HCT116 (cell line): ENCODE data around the gene PCNX1.

Source experiments
- CEBPB ChIP-seq: IDR thresholded peaks from 2 replicates; pipeline ENCODE4 v1.6.1; 2012; ENCODE audit warnings: low read depth
- EZH2phosphoT487 ChIP-seq: fragments of 200-600 bp; IDR thresholded peaks from 2 replicates; pipeline ENCODE4 v1.6.1; 2018; ENCODE audit warnings: antibody characterized with exemption, borderline replicate concordance
- POLR2A ChIP-seq: IDR thresholded peaks from 2 replicates; pipeline ENCODE4 v1.7.0; 2011; ENCODE audit warnings: borderline replicate concordance; ENCODE audit not compliant: insufficient read depth, insufficient read length; ENCODE audit errors: extremely low read depth
- POLR2AphosphoS5 ChIP-seq: IDR thresholded peaks from 2 replicates; pipeline ENCODE4 v1.6.1; 2011; ENCODE audit warnings: mild to moderate bottlenecking, low read depth, low read length, moderate library complexity
- SIN3A ChIP-seq: IDR thresholded peaks from 2 replicates; pipeline ENCODE4 v1.6.1; 2012; ENCODE audit warnings: low read depth
- ZNF274 ChIP-seq: fragments of 200-500 bp; sonication (Bioruptor generic); IDR thresholded peaks from 2 replicates; pipeline ENCODE4 v1.6.1; 2014; ENCODE audit warnings: mild to moderate bottlenecking, low read depth, low read length, inconsistent platforms
- TF ChIP-seq, protein P1 (sequence below), 3 experiments: fragments of 200-600 bp in 1 of 3; sonication (generic) in 1 of 3; IDR thresholded peaks in 2 of 3; conservative IDR thresholded peaks in 1 of 3; 2 replicates each; pipeline ENCODE4 v1.5.1; 2012 to 2017; ENCODE audit warnings: low read depth in 2 of 3, low read length in 2 of 3, antibody characterized with exemption in 1 of 3, borderline replicate concordance in 1 of 3, control low read depth in 1 of 3, mild to moderate bottlenecking in 1 of 3, mixed read lengths in 1 of 3, mixed run types in 1 of 3, moderate library complexity in 1 of 3; ENCODE audit not compliant: insufficient read depth in 1 of 3
- TF ChIP-seq, protein P2 (sequence below): IDR thresholded peaks from 2 replicates; pipeline ENCODE4 v1.6.1; 2012; ENCODE audit warnings: low read depth
- TF ChIP-seq, protein P3 (sequence below): IDR thresholded peaks from 2 replicates; pipeline ENCODE4 v1.6.1; 2012

DNA sequence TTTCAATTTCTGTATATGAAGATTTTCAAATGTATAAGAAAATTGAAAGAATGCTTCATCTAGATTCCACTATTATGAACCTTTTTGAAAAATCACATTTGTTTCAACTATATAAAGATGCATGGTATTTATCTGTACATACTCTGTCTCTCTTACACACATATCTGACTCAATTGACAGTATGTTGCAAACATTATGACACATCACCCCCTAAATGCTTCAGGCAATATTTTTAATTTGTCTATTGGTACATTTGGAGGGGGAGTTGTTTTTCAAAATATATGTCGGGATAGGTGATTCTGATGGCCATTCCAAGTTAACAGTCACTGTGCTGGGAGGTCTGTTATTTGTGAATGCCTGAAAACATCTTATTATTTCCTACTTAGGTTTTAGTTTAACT is 14.4 kb downstream of the PCNX1 start:
- TF ChIP-seq EZH2phosphoT487 (no peak), POLR2AphosphoS5 (no peak), ZNF274 (no peak), CEBPB (no peak), SIN3A (no peak), POLR2A (no peak)
- TF ChIP-seq, protein P1, sequence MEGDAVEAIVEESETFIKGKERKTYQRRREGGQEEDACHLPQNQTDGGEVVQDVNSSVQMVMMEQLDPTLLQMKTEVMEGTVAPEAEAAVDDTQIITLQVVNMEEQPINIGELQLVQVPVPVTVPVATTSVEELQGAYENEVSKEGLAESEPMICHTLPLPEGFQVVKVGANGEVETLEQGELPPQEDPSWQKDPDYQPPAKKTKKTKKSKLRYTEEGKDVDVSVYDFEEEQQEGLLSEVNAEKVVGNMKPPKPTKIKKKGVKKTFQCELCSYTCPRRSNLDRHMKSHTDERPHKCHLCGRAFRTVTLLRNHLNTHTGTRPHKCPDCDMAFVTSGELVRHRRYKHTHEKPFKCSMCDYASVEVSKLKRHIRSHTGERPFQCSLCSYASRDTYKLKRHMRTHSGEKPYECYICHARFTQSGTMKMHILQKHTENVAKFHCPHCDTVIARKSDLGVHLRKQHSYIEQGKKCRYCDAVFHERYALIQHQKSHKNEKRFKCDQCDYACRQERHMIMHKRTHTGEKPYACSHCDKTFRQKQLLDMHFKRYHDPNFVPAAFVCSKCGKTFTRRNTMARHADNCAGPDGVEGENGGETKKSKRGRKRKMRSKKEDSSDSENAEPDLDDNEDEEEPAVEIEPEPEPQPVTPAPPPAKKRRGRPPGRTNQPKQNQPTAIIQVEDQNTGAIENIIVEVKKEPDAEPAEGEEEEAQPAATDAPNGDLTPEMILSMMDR (IDR thresholded peaks at IDR 0.05 in 2 of 3, conservative IDR thresholded peaks at IDR 0.05 in 1 of 3; ENCODE audit: borderline replicate concordance in 1 of 3, insufficient read depth in 1 of 3, low read depth in 2 of 3, low read length in 2 of 3): no peak
- TF ChIP-seq, protein P2, sequence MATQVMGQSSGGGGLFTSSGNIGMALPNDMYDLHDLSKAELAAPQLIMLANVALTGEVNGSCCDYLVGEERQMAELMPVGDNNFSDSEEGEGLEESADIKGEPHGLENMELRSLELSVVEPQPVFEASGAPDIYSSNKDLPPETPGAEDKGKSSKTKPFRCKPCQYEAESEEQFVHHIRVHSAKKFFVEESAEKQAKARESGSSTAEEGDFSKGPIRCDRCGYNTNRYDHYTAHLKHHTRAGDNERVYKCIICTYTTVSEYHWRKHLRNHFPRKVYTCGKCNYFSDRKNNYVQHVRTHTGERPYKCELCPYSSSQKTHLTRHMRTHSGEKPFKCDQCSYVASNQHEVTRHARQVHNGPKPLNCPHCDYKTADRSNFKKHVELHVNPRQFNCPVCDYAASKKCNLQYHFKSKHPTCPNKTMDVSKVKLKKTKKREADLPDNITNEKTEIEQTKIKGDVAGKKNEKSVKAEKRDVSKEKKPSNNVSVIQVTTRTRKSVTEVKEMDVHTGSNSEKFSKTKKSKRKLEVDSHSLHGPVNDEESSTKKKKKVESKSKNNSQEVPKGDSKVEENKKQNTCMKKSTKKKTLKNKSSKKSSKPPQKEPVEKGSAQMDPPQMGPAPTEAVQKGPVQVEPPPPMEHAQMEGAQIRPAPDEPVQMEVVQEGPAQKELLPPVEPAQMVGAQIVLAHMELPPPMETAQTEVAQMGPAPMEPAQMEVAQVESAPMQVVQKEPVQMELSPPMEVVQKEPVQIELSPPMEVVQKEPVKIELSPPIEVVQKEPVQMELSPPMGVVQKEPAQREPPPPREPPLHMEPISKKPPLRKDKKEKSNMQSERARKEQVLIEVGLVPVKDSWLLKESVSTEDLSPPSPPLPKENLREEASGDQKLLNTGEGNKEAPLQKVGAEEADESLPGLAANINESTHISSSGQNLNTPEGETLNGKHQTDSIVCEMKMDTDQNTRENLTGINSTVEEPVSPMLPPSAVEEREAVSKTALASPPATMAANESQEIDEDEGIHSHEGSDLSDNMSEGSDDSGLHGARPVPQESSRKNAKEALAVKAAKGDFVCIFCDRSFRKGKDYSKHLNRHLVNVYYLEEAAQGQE: no peak
- TF ChIP-seq, protein P3, sequence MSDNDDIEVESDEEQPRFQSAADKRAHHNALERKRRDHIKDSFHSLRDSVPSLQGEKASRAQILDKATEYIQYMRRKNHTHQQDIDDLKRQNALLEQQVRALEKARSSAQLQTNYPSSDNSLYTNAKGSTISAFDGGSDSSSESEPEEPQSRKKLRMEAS: no peak
